GM21423 (cell line): ENCODE results near the gene SLC10A3.

Experiments
- ATAC-seq: cut with Tn5 transposase; IDR thresholded peaks from one replicate; pipeline ENCODE4 v1.9.1; 2021; ENCODE audit warnings: mild to moderate bottlenecking, moderate library complexity; ENCODE audit not compliant: unreplicated experiment

The SLC10A3 gene

GRCh38 chrX:154490414-154491083 lies at the start of gene SLC10A3:
Gene SLC10A3 (minus strand): TSS chrX:154490629. CDS start chrX:154488940, 1,689 bp downstream.
- ATAC-seq: peak; percentile 81

GRCh38 chrX:154539077-154539476 lies 48.6 kb upstream of the SLC10A3 start:
- ATAC-seq: no peak

- ATAC-seq: no peak
Measured at GRCh38 chrX:154535892-154536291, 45.5 kb upstream of the SLC10A3 start.

GRCh38 chrX:154534526-154535322 lies 44.3 kb upstream of the SLC10A3 start:
- ATAC-seq: peak; percentile 81

GRCh38 chrX:154532690-154533089 lies 42.3 kb upstream of the SLC10A3 start:
- no peak for ATAC-seq

- ATAC-seq: no peak
Measured at GRCh38 chrX:154531626-154532025, 41.2 kb upstream of the SLC10A3 start.

GRCh38 chrX:154530286-154530685 lies 39.9 kb upstream of the SLC10A3 start:
- no peak for ATAC-seq

- ATAC-seq: no peak
Measured at GRCh38 chrX:154529206-154529612, 38.8 kb upstream of the SLC10A3 start.

GRCh38 chrX:154526901-154527675 lies 36.7 kb upstream of the SLC10A3 start:
- no peak for ATAC-seq

GRCh38 chrX:154525606-154526490 lies 35.4 kb upstream of the SLC10A3 start:
- ATAC-seq: no peak

GRCh38 chrX:154519389-154519788 lies 29.0 kb upstream of the SLC10A3 start:
- no peak for ATAC-seq

- no peak for ATAC-seq
Measured at GRCh38 chrX:154517101-154517781, 26.8 kb upstream of the SLC10A3 start.

GRCh38 chrX:154516656-154517100 lies 26.2 kb upstream of the SLC10A3 start:
- ATAC-seq: no peak

- ATAC-seq: peak; percentile 94
Measured at GRCh38 chrX:154515966-154516655, 25.7 kb upstream of the SLC10A3 start, which contains the start of gene FAM3A. Gene FAM3A (minus strand): TSS chrX:154516232. CDS start chrX:154515772, 460 bp downstream.

GRCh38 chrX:154515090-154515965 lies 24.9 kb upstream of the SLC10A3 start:
- no peak for ATAC-seq

- no peak for ATAC-seq
Measured at GRCh38 chrX:154513716-154514115, 23.3 kb upstream of the SLC10A3 start.

- no peak for ATAC-seq
Measured at GRCh38 chrX:154512879-154513553, 22.6 kb upstream of the SLC10A3 start.

- no peak for ATAC-seq
Measured at GRCh38 chrX:154511761-154512160, 21.3 kb upstream of the SLC10A3 start.
